Activated CD8-positive, alpha-beta memory T cell treated with anti-CD3 and anti-CD28 coated beads, Interleukin-2, amount 10 ng/mL, durations not matched to agents 7 days and 5 days (primary cell): ENCODE data around the gene PTGFRN. TPM values are rescaled to one million over a fixed set of nuclear protein-coding genes. Genes with fewer than 3 reads are reported as not detected.

ENCODE experiments used
- ATAC-seq: fragments of 150-1000 bp; cut with Tn5 transposase; one replicate; pipeline ENCODE4 v1.10.0; 2021; ENCODE audit warnings: moderate library complexity
- CTCF ChIA-PET: fragments of 350-600 bp; sonication (Branson Sonifier 250); formaldehyde crosslinking; loops from one replicate; lab custom pipeline; 2021; ENCODE audit warnings: antibody characterized with exemption; lab: Charles Lee
- DNase-seq: peaks from one replicate; pipeline ENCODE4 v3.0.0-alpha.2; 2020
- H3K27ac Mint-ChIP-seq: one replicate; pipeline ENCODE4 v1.8.0; 2021; ENCODE audit warnings: mild to moderate bottlenecking, mixed read lengths
- H3K27me3 Mint-ChIP-seq: one replicate; pipeline ENCODE4 v1.8.0; 2021; ENCODE audit warnings: mixed read lengths
- H3K36me3 Mint-ChIP-seq: one replicate; pipeline ENCODE4 v1.8.0; 2021; ENCODE audit warnings: mild to moderate bottlenecking, mixed read lengths
- H3K4me1 Mint-ChIP-seq: one replicate; pipeline ENCODE4 v1.8.0; 2021; ENCODE audit warnings: mixed read lengths
- H3K4me3 Mint-ChIP-seq: one replicate; pipeline ENCODE4 v1.8.0; 2021; ENCODE audit warnings: mild to moderate bottlenecking, moderate library complexity, mixed read lengths
- H3K9me3 Mint-ChIP-seq: one replicate; pipeline ENCODE4 v1.8.0; 2022; ENCODE audit warnings: low read depth, mixed read lengths
- total RNA-seq, 2 experiments: library from RNA; stranded (reverse); gene quantifications; one replicate each; pipeline ENCODE4 v1.2.3, GENCODE V29; 2021

PTGFRN gene
- total RNA-seq, 2 experiments from 2014 or later = 0.38 to 4.6 TPM

DNA sequence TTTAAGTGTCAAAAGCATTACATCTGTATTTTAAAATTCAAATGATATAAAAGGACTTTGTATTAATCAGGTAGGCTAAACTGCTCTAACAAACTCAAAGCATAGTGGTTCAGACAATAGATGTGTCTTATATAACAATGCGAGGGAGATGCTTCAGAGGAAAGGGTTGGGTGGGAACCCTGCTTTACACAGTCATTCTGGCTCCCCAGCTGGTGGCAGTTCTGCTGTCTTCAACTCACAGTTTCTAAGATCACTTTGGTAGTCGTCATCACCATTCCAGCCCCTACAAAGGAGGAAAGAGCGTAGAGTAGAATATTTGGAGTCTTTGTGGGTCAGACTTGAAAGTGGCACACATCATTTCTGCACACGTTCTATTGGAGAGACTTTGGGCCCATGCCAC is 4.2 kb downstream of the PTGFRN start:
- CTCF ChIA-PET = no interaction called here
- no peak overlapping the region for H3K4me3 Mint-ChIP-seq
- H3K36me3 Mint-ChIP-seq = no peaks in the 10 kb centered on the region
- peaks cover 5% of the 10 kb centered on the region for H3K4me1 Mint-ChIP-seq
- no peak for DNase-seq
- no peaks in the 10 kb centered on the region for H3K9me3 Mint-ChIP-seq
- no peak for ATAC-seq
- H3K27ac Mint-ChIP-seq = no peak overlapping the region
- H3K27me3 Mint-ChIP-seq = peaks cover 11% of the 10 kb centered on the region

DNA sequence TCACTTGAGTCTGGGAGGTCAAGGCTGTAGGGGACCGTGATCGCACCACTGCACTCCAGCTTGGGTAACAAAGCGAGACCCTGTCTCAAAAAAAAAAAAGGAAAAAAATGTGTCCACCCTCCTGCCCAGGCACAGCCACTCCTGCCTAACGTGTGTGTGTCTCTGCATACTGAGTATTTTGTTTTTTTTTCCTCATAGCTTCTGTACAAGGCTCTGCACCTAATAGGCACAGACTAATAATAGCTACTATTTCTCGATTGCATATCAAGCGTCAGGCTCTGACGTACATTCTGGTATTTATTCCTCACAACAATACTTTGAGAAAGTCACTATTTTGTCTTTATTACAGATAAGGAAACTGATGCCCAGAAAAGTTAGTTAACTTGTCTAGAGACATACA is 5.0 kb downstream of the PTGFRN start:
- no peak for DNase-seq
- Mint-ChIP-seq H3K4me1 (peaks cover 3% of the 10 kb centered on the region), H3K27ac (no peak overlapping the region), H3K36me3 (no peaks in the 10 kb centered on the region), H3K27me3 (peaks cover 4% of the 10 kb centered on the region), H3K9me3 (no peaks in the 10 kb centered on the region), H3K4me3 (no peak overlapping the region)
- no peak for ATAC-seq
- CTCF ChIA-PET = interaction anchor here (0.8 to 1.2 kb wide), 4 partner anchors 12 to 140 kb away, joined by 3 read pairs; no protein-coding TSS in a partner anchor

DNA sequence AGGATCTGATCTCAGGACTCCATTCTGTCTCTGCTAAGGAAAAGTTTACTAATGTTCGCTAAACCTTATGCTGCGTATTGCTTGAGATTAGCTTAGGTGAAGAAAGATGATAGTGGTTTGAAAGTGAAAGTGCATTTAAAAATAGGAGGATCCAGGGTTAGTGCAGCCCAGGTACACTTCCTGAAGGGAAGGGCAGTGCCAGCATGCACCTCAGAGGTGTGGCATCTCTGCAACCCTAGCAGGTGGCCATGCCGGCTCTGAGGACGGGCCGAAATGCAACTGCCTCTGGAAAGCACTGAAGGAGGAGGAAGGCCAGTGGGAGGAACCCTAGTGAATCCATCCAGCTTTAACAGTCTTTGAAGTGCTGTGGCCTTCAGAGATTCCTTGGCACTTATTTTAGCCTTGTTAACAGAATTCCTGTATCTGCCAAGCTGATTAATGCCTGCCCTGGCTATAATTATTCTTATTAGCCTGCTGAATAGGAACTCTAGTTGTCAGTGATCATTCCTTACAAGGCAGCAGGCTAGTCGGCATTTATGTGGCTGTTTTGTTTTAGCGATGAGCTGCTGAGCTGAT is 5.5 kb downstream of the PTGFRN start:
- no peaks in the 10 kb centered on the region for H3K9me3 Mint-ChIP-seq
- no peaks in the 10 kb centered on the region for H3K36me3 Mint-ChIP-seq
- H3K27ac Mint-ChIP-seq = no peak overlapping the region
- H3K27me3 Mint-ChIP-seq = peaks cover 4% of the 10 kb centered on the region
- H3K4me3 Mint-ChIP-seq = no peak overlapping the region
- ATAC-seq (no peak), DNase-seq (no peak)
- H3K4me1 Mint-ChIP-seq = peaks cover 5% of the 10 kb centered on the region
- CTCF ChIA-PET = interaction anchor here (0.8 to 1.2 kb wide), 5 partner anchors 12 to 190 kb away, joined by 3 to 4 read pairs (median 3); no protein-coding TSS in a partner anchor

- no peak overlapping the region for H3K27ac Mint-ChIP-seq
- CTCF ChIA-PET = interaction anchor here (1.0 kb wide), 1 partner anchor 191 kb away, joined by 4 read pairs; no protein-coding TSS in a partner anchor
- peaks cover 5% of the 10 kb centered on the region for H3K4me1 Mint-ChIP-seq
- H3K36me3 Mint-ChIP-seq = no peaks in the 10 kb centered on the region
- DNase-seq = no peak
- H3K9me3 Mint-ChIP-seq = no peaks in the 10 kb centered on the region
- peaks cover 4% of the 10 kb centered on the region for H3K27me3 Mint-ChIP-seq
- H3K4me3 Mint-ChIP-seq = no peak overlapping the region
- no peak for ATAC-seq
Observed at GRCh38 chr1:116916002-116916401, 6.3 kb downstream of the PTGFRN start.

GRCh38 chr1:116916533-116917445 is 7.1 kb downstream of the PTGFRN start:
- ATAC-seq = no peak

GRCh38 chr1:116918714-116919357 is 9.1 kb downstream of the PTGFRN start:
- H3K27me3 Mint-ChIP-seq = peaks cover 14% of the 10 kb centered on the region
- H3K4me3 Mint-ChIP-seq = no peak overlapping the region
- ATAC-seq = no peak
- CTCF ChIA-PET = no interaction called here
- DNase-seq = no peak
- H3K4me1 Mint-ChIP-seq = peaks cover 5% of the 10 kb centered on the region
- H3K27ac Mint-ChIP-seq = no peak overlapping the region
- no peaks in the 10 kb centered on the region for H3K36me3 Mint-ChIP-seq
- no peaks in the 10 kb centered on the region for H3K9me3 Mint-ChIP-seq

More at GRCh38 chr1:116916533-116917445, 7.1 kb downstream of the PTGFRN start:
- Mint-ChIP-seq H3K4me3 (no peak overlapping the region), H3K27me3 (peaks cover 10% of the 10 kb centered on the region), H3K4me1 (peaks cover 5% of the 10 kb centered on the region), H3K36me3 (no peaks in the 10 kb centered on the region), H3K27ac (no peak overlapping the region), H3K9me3 (no peaks in the 10 kb centered on the region)
- CTCF ChIA-PET = no interaction called here
- DNase-seq = no peak

DNA sequence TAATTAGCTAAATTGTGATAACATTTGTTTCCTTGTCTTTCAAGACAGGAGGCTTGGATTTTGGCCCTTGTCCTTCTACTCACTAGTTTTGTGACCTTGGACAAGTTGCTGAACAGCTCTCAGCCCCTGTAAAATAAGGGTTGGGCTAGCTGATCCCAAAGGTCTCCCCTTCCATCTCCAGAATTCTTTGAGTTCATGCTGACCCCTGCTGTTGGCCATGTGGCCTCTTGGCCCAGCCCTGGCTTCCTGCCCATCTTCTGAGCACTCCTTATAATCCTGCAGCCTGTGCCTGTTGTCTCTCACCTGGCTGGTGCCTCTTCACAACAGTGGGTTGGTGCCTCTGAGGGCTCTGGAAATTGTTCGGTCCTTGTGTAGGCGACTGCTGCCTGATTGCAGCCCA is 10.1 kb downstream of the PTGFRN start:
- no peaks in the 10 kb centered on the region for H3K36me3 Mint-ChIP-seq
- H3K9me3 Mint-ChIP-seq = no peaks in the 10 kb centered on the region
- ATAC-seq (no peak), DNase-seq (no peak)
- H3K4me3 Mint-ChIP-seq = no peak overlapping the region
- H3K27me3 Mint-ChIP-seq = peaks cover 17% of the 10 kb centered on the region
- peaks cover 5% of the 10 kb centered on the region for H3K4me1 Mint-ChIP-seq
- CTCF ChIA-PET = no interaction called here
- no peak overlapping the region for H3K27ac Mint-ChIP-seq

DNA sequence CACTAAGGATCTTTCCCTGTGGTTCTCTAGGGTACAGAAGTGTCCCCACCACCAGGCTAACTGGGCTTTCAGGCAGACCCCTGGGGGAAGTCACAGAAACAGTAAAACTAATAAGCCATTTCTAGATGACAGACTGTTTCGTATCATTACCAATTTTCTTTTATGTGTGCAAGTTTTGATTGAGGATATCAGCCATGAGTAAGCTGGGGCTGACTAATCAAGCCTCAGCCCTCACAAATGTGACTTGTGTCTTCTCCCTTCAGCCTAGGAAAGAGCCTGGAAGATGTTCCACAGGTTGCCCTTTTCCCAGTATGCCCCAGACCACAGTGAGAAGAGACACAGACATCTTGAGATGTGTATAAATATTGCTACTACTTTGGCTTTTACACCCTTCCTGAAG is 10.5 kb downstream of the PTGFRN start:
- no peak for ATAC-seq
- peaks cover 2% of the 10 kb centered on the region for H3K4me1 Mint-ChIP-seq
- peaks cover 17% of the 10 kb centered on the region for H3K27me3 Mint-ChIP-seq
- no peak overlapping the region for H3K27ac Mint-ChIP-seq
- DNase-seq = no peak
- no peaks in the 10 kb centered on the region for H3K9me3 Mint-ChIP-seq
- H3K4me3 Mint-ChIP-seq = no peak overlapping the region
- CTCF ChIA-PET = no interaction called here
- no peaks in the 10 kb centered on the region for H3K36me3 Mint-ChIP-seq

GRCh38 chr1:116921301-116921885 is 11.7 kb downstream of the PTGFRN start:
- H3K27me3 Mint-ChIP-seq = peaks cover 17% of the 10 kb centered on the region
- H3K4me3 Mint-ChIP-seq = no peak overlapping the region
- no peak for ATAC-seq
- H3K4me1 Mint-ChIP-seq = peaks cover 2% of the 10 kb centered on the region
- H3K27ac Mint-ChIP-seq = no peak overlapping the region
- DNase-seq = no peak
- H3K36me3 Mint-ChIP-seq = no peaks in the 10 kb centered on the region
- CTCF ChIA-PET = interaction anchor here (1.2 kb wide), 1 partner anchor 13 kb away, joined by 4 read pairs; no protein-coding TSS in a partner anchor
- H3K9me3 Mint-ChIP-seq = no peaks in the 10 kb centered on the region

DNA sequence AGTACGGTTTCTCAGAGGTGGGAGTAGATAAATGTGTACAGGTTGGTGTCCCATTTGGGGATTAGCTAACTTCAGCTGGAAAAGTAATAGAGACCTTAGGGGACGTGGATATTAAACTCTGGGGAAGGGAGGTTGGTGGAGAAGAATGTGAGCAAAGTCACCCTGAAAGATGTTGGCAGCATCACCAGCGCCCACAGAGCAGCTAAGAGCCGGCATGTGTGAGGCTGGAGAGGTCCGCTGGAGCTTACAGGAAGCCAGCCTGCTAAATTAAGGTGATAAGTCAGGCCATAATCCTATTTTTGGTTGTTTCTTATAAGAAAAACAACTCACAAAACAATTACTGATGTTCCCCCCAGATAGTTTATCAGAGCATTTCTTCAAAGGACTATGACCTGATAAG is 12.2 kb downstream of the PTGFRN start:
- no peak overlapping the region for H3K4me3 Mint-ChIP-seq
- H3K4me1 Mint-ChIP-seq = peaks cover 2% of the 10 kb centered on the region
- ATAC-seq (no peak), DNase-seq (no peak)
- H3K27me3 Mint-ChIP-seq = peaks cover 17% of the 10 kb centered on the region
- H3K9me3 Mint-ChIP-seq = no peaks in the 10 kb centered on the region
- H3K36me3 Mint-ChIP-seq = no peaks in the 10 kb centered on the region
- no peak overlapping the region for H3K27ac Mint-ChIP-seq
- CTCF ChIA-PET = interaction anchor here (0.9 to 1.2 kb wide), 2 partner anchors 13 to 197 kb away, joined by 3 to 4 read pairs; no protein-coding TSS in a partner anchor

DNA sequence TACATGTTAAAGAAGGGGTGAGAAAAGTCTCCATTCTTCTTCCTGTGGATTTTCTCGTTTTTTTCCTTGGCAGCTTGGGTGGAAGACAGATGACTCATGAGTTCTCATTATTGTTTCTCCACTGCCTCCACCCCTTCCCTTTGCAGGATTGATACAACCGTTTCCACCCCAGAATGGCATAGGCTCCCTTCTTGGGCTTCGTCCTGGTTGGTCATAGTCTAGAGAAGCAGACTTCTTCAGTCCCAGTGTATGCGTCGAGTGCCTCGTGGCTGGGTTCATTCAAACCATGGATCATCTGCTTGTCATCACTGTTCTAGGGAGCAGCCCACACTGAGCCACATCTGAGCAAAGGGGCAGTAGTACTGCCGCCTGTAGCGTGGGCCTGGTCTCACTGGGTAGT is 13.7 kb downstream of the PTGFRN start:
- H3K36me3 Mint-ChIP-seq = no peaks in the 10 kb centered on the region
- H3K27ac Mint-ChIP-seq = no peak overlapping the region
- CTCF ChIA-PET = interaction anchor here (1.0 kb wide), 1 partner anchor 40 kb away, joined by 3 read pairs; no protein-coding TSS in a partner anchor
- H3K9me3 Mint-ChIP-seq = no peaks in the 10 kb centered on the region
- no peak overlapping the region for H3K4me3 Mint-ChIP-seq
- DNase-seq (no peak), ATAC-seq (no peak)
- H3K27me3 Mint-ChIP-seq = peaks cover 17% of the 10 kb centered on the region
- peaks cover 2% of the 10 kb centered on the region for H3K4me1 Mint-ChIP-seq

- no peak overlapping the region for H3K4me3 Mint-ChIP-seq
- ATAC-seq (no peak), DNase-seq (no peak)
- H3K27ac Mint-ChIP-seq = no peak overlapping the region
- peaks cover 9% of the 10 kb centered on the region for H3K27me3 Mint-ChIP-seq
- no peaks in the 10 kb centered on the region for H3K36me3 Mint-ChIP-seq
- no peaks in the 10 kb centered on the region for H3K4me1 Mint-ChIP-seq
- no peaks in the 10 kb centered on the region for H3K9me3 Mint-ChIP-seq
- CTCF ChIA-PET = interaction anchor here (1.2 to 2.3 kb wide), 2 partner anchors 8 to 71 kb away, joined by 4 to 7 read pairs; no protein-coding TSS in a partner anchor
Observed at GRCh38 chr1:116927049-116927798, 17.5 kb downstream of the PTGFRN start.
